Stimulated activated CD8-positive, alpha-beta memory T cell treated with anti-CD3 and anti-CD28 coated beads, Interleukin-2, amount 100 ng/mL, for 48 hours (primary cell): ENCODE data around the gene AHRR.
A peak's percentile ranks its signal among the peaks of the same experiment; 100 is the strongest.
"Not testable (repeated sequence)": the region's sequence is repeated elsewhere in the genome, so short reads cannot be mapped to it uniquely, and the experiment has no call there.

Experiments used
- DNase-seq, 2 donors: peaks; one replicate each; pipeline ENCODE4 v3.0.0-alpha.2; 2020; ENCODE audit warnings: low read depth in 2 of 2

Gene AHRR

GRCh38 chr5:321230-321725 lies at the start of gene AHRR:
Gene AHRR (plus strand): TSS chr5:321714. CDS start chr5:343903, 22,189 bp downstream.
- DNase-seq, result peak; percentile 57 to 58

GRCh38 chr5:271828-272167 lies 49.7 kb upstream of the AHRR start:
- not testable (repeated sequence) for DNase-seq

GRCh38 chr5:273091-273490 lies 48.4 kb upstream of the AHRR start:
- not testable (repeated sequence) for DNase-seq

- not testable (repeated sequence) for DNase-seq
Measured at GRCh38 chr5:273491-273890, 48.0 kb upstream of the AHRR start.

GRCh38 chr5:274346-274745 lies 47.2 kb upstream of the AHRR start:
- not testable (repeated sequence) for DNase-seq

- no peak for DNase-seq
Measured at GRCh38 chr5:278646-279045, 42.9 kb upstream of the AHRR start.

- DNase-seq, result not testable (repeated sequence)
Measured at GRCh38 chr5:279051-279665, 42.4 kb upstream of the AHRR start.

GRCh38 chr5:285991-286557 lies 35.4 kb upstream of the AHRR start:
- no peak for DNase-seq

- not testable (repeated sequence) for DNase-seq
Measured at GRCh38 chr5:290200-290599, 31.3 kb upstream of the AHRR start.

GRCh38 chr5:291345-291744 lies 30.2 kb upstream of the AHRR start:
- not testable (repeated sequence) for DNase-seq

- DNase-seq, result not testable (repeated sequence)
Measured at GRCh38 chr5:294788-295187, 26.7 kb upstream of the AHRR start.

GRCh38 chr5:296207-296606 lies 25.3 kb upstream of the AHRR start:
- not testable (repeated sequence) for DNase-seq

GRCh38 chr5:296954-297353 lies 24.6 kb upstream of the AHRR start:
- not testable (repeated sequence) for DNase-seq

- DNase-seq, result not testable (repeated sequence)
Measured at GRCh38 chr5:297448-297847, 24.1 kb upstream of the AHRR start.

GRCh38 chr5:297991-298736 lies 23.4 kb upstream of the AHRR start:
- DNase-seq, result not testable (repeated sequence)

- no peak for DNase-seq
Measured at GRCh38 chr5:298737-299125, 22.8 kb upstream of the AHRR start.

- not testable (repeated sequence) for DNase-seq
Measured at GRCh38 chr5:299921-300320, 21.6 kb upstream of the AHRR start.

GRCh38 chr5:300691-301435 lies 20.7 kb upstream of the AHRR start:
- DNase-seq, result not testable (repeated sequence)

- DNase-seq, result not testable (repeated sequence)
Measured at GRCh38 chr5:302416-302815, 19.1 kb upstream of the AHRR start.

- no peak for DNase-seq
Measured at GRCh38 chr5:302966-303365, 18.5 kb upstream of the AHRR start.

- not testable (repeated sequence) for DNase-seq
Measured at GRCh38 chr5:303741-304140, 17.8 kb upstream of the AHRR start.

GRCh38 chr5:305050-305449 lies 16.5 kb upstream of the AHRR start:
- no peak for DNase-seq
